ENCODE measurements around the gene GABARAPL1.

Gene GABARAPL1

DNA sequence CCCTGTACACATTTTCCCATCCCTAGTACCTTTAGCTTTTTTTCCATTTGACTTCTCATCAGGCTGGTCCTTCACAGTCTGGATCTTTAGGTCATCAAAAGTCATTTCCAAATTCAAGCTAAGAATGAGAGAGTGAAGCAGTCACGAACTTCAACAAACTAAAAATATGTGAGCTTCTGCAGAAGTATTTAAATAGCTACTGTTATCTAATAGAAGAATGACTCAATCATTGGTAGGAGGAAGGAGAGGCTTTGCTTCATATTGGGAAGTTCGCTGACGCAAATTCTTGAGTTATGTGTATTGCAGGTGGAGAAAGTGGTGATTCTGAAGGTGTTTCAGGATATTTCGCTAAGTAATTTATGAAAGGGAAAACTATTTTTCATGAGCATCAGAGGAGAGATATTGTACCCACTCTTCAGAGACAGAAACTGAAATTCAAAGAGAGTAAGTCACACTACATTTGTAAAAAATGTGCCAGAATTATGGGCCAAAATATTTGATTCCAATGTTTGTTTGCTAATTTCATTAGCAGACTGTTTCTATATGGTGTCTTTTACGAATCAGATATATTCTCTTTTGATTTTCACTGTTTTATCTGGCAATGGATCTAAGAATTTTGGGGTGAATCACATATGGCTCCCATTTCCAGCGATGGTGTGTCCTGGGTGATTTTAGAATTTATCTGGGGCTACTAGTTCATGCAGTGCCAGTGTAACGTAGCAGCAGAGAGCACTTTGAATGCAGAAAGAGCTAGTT, 40.5 kb upstream of the GABARAPL1 start, which contains the start of gene OLR1:
OLR1 (minus strand) TSS at position 160 of the 756 bp plus-strand sequence; CDS start at position 105, 55 bp downstream.
- no peaks in the 10 kb centered on the region for H3K36me3 ChIP-seq (ENCODE audit: control insufficient read depth, insufficient read depth, low read length)
- no peak within 1 kb of the TSS for H3K4me3 ChIP-seq (replicated peaks; ENCODE audit: low read depth, low read length)
- H3K27me3 ChIP-seq (replicated peaks; ENCODE audit: control insufficient read depth, insufficient read depth, low read length), result no peaks in the 10 kb centered on the region
- DNase-seq (ENCODE audit: extremely low read depth, insufficient read length), result no peak
- TF ChIP-seq CTCF (IDR thresholded peaks at IDR 0.05; ENCODE audit: insufficient read depth, low read length, poor library complexity, severe bottlenecking), result no peak

DNA sequence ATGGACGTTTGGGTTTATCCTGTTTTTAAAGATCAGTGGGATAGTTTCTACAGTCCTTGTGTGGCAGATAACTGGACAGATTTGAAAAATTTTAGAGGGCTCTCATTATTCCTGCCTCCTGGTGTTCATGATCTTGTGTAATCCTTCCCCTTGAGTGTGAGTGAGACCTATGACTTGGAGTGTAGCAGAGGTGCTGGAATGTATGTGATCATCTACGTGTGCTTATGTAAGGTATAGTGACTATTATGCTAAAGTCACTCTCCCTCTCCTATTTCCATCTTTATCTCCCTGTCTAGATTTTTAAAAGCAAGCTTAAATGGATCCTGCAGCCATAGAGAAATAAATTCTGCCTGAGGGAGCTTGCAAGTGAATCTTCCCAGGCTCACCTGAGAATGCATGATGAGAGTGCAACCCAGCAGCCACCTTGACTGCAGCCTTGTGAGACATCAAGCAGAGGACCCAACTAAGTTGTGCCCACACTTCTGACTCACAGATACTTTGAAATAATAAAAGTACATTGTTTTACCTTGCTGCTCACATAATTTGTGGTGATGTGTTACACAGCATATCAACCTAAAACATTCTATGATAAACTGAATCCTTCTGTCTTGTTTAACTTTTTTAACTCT, 37.6 kb upstream of the GABARAPL1 start:
- DNase-seq (ENCODE audit: extremely low read depth, insufficient read length), result no peak
- no peak for TF ChIP-seq CTCF (IDR thresholded peaks at IDR 0.05; ENCODE audit: insufficient read depth, low read length, poor library complexity, severe bottlenecking)
- H3K27me3 ChIP-seq (replicated peaks; ENCODE audit: control insufficient read depth, insufficient read depth, low read length), result no peaks in the 10 kb centered on the region

GRCh38 chr12:10175846-10176636, 36.6 kb upstream of the GABARAPL1 start:
- Histone ChIP-seq H3K36me3 (ENCODE audit: control insufficient read depth, insufficient read depth, low read length) (no peaks in the 10 kb centered on the region), H3K27me3 (replicated peaks; ENCODE audit: control insufficient read depth, insufficient read depth, low read length) (no peaks in the 10 kb centered on the region), H3K4me3 (replicated peaks; ENCODE audit: low read depth, low read length) (no peak overlapping the region)
- no peak for DNase-seq (ENCODE audit: extremely low read depth, insufficient read length)
- TF ChIP-seq CTCF (IDR thresholded peaks at IDR 0.05; ENCODE audit: insufficient read depth, low read length, poor library complexity, severe bottlenecking), result peak; percentile 9

More for the DNA sequence above, 37.6 kb upstream of the GABARAPL1 start:
- H3K36me3 ChIP-seq (ENCODE audit: control insufficient read depth, insufficient read depth, low read length), result no peaks in the 10 kb centered on the region
- no peak overlapping the region for H3K4me3 ChIP-seq (replicated peaks; ENCODE audit: low read depth, low read length)

DNA sequence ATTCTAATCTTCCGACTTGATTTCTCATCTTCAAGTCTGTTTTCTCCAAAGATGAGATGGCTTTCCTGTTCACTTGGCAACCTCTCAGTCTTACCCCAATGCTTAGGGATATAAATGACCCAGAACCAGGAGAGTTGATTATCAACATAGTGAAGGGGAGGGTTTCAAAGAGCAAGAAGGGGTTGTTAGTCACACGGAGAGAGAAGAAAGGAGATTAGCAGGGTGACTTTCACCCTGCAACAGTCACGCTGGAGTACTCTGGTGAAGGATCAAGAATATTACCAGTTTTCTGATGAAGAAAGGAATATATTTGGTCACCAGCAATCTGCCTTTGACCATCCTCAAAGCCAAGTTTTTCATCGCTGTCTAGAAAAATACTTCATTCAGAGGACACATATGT, 33.9 kb upstream of the GABARAPL1 start, which contains the start of gene TMEM52B:
TMEM52B (plus strand) TSS at position 212 of the 400 bp plus-strand sequence. CDS start 543 bp downstream, outside the sequence.
- H3K4me3 ChIP-seq (replicated peaks; ENCODE audit: low read depth, low read length), result no peak within 1 kb of the TSS
- no peaks in the 10 kb centered on the region for H3K27me3 ChIP-seq (replicated peaks; ENCODE audit: control insufficient read depth, insufficient read depth, low read length)
- H3K36me3 ChIP-seq (ENCODE audit: control insufficient read depth, insufficient read depth, low read length), result no peaks in the 10 kb centered on the region
- no peak for TF ChIP-seq CTCF (IDR thresholded peaks at IDR 0.05; ENCODE audit: insufficient read depth, low read length, poor library complexity, severe bottlenecking)
- DNase-seq (ENCODE audit: extremely low read depth, insufficient read length), result no peak

GRCh38 chr12:10179776-10180181, 32.9 kb upstream of the GABARAPL1 start:
- Histone ChIP-seq H3K4me3 (replicated peaks; ENCODE audit: low read depth, low read length) (no peak overlapping the region), H3K27me3 (replicated peaks; ENCODE audit: control insufficient read depth, insufficient read depth, low read length) (no peaks in the 10 kb centered on the region), H3K36me3 (ENCODE audit: control insufficient read depth, insufficient read depth, low read length) (no peaks in the 10 kb centered on the region)
- no peak for TF ChIP-seq CTCF (IDR thresholded peaks at IDR 0.05; ENCODE audit: insufficient read depth, low read length, poor library complexity, severe bottlenecking)
- DNase-seq (ENCODE audit: extremely low read depth, insufficient read length), result no peak

All from GM06990 (cell line).